Fibroblast of lung (primary cell): Measurements from ENCODE around the gene LRRC15. TPM values are rescaled to one million over a fixed set of nuclear protein-coding genes. Genes with fewer than 3 reads are reported as not detected.

Source experiments
- DNase-seq, 2 donors: peaks; one replicate each; pipeline versions ENCODE4 v3.0.0 to v3.0.0-alpha.2; 2010; ENCODE audit warnings: low read depth in 2 of 2
- H2AFZ ChIP-seq: 2 replicates; pipeline ENCODE4 v1.5.1; 2012; ENCODE audit warnings: low read length, control low read depth, inconsistent platforms
- H3K27ac ChIP-seq: 2 replicates; pipeline ENCODE4 v1.5.1; 2011; ENCODE audit warnings: low read length, control low read depth; ENCODE audit not compliant: insufficient read depth
- H3K27me3 ChIP-seq: 2 replicates; pipeline ENCODE4 v1.5.1; 2011; ENCODE audit warnings: mild to moderate bottlenecking, low read length; ENCODE audit not compliant: control insufficient read depth, insufficient read depth
- H3K36me3 ChIP-seq: 2 replicates; pipeline ENCODE4 v1.5.1; 2011; ENCODE audit warnings: low read length; ENCODE audit not compliant: control insufficient read depth, insufficient read depth
- H3K4me1 ChIP-seq: 2 replicates; pipeline ENCODE4 v1.5.1; 2011; ENCODE audit warnings: low read length; ENCODE audit not compliant: control insufficient read depth, insufficient read depth; ENCODE audit errors: extremely low read depth
- H3K4me2 ChIP-seq: 2 replicates; pipeline ENCODE4 v1.5.1; 2011; ENCODE audit warnings: low read length, control low read depth; ENCODE audit not compliant: insufficient read depth; ENCODE audit errors: extremely low read depth
- H3K4me3 ChIP-seq, 4 experiments: fragments of 200-600 bp in 1 of 4; sonication (generic) in 1 of 4; replicated peaks in 1 of 4; 2 replicates each; pipeline ENCODE4 v1.5.1; 2011 to 2016; ENCODE audit warnings: low read length in 4 of 4, low read depth in 3 of 4, mild to moderate bottlenecking in 3 of 4, control low read depth in 2 of 4, inconsistent platforms in 1 of 4, mixed read lengths in 1 of 4; ENCODE audit not compliant: insufficient read depth in 1 of 4; ENCODE audit errors: control extremely low read depth in 1 of 4
- H3K79me2 ChIP-seq: 2 replicates; pipeline ENCODE4 v1.5.1; 2012; ENCODE audit warnings: mild to moderate bottlenecking, low read length, inconsistent platforms; ENCODE audit not compliant: control insufficient read depth, insufficient read depth
- H3K9ac ChIP-seq: 2 replicates; pipeline ENCODE4 v1.5.1; 2011; ENCODE audit warnings: mild to moderate bottlenecking, low read length, control low read depth; ENCODE audit not compliant: insufficient read depth
- H3K9me3 ChIP-seq: 2 replicates; pipeline ENCODE4 v1.5.1; 2012; ENCODE audit warnings: low read depth, low read length; ENCODE audit not compliant: control insufficient read depth, insufficient read depth
- H4K20me1 ChIP-seq: 2 replicates; pipeline ENCODE4 v1.5.1; 2011; ENCODE audit warnings: low read length; ENCODE audit not compliant: control insufficient read depth, insufficient read depth; ENCODE audit errors: extremely low read depth
- EZH2 ChIP-seq: IDR thresholded peaks from 2 replicates; pipeline ENCODE4 v1.5.1; 2012; ENCODE audit warnings: low read length, control low read depth, mild to moderate bottlenecking; ENCODE audit errors: missing control alignments
- polyA plus RNA-seq, 2 donors: library from polyadenylated mRNA; depleted of rRNA in 1 of 2; stranded (reverse) in 1 of 2; unstranded in 1 of 2; fragments of >200 nt; gene quantifications; 2 replicates each; pipeline ENCODE4 v1.2.1, GENCODE V29; 2011 to 2012; ENCODE audit warnings: missing spikeins in 1 of 2
- total RNA-seq: library from RNA; depleted of rRNA; stranded (reverse); fragments of >200 nt; gene quantifications from 2 replicates; pipeline ENCODE4 v1.2.1, GENCODE V29; 2014
- TF ChIP-seq, protein P1 (sequence below), 2 donors: IDR thresholded peaks in 1 of 2; conservative IDR thresholded peaks in 1 of 2; 1 replicate in 1 of 2; 2 replicates in 1 of 2; pipeline ENCODE4 v1.5.1; 2011 to 2012; ENCODE audit warnings: low read length in 2 of 2, control low read depth in 1 of 2, inconsistent platforms in 1 of 2, low read depth in 1 of 2, mild to moderate bottlenecking in 1 of 2

The LRRC15 gene
- total and polyA plus RNA-seq, 2 donors (not counting 1 experiment from before 2014, with no cell fraction given) = 0.58 to 2.3 TPM

DNA sequence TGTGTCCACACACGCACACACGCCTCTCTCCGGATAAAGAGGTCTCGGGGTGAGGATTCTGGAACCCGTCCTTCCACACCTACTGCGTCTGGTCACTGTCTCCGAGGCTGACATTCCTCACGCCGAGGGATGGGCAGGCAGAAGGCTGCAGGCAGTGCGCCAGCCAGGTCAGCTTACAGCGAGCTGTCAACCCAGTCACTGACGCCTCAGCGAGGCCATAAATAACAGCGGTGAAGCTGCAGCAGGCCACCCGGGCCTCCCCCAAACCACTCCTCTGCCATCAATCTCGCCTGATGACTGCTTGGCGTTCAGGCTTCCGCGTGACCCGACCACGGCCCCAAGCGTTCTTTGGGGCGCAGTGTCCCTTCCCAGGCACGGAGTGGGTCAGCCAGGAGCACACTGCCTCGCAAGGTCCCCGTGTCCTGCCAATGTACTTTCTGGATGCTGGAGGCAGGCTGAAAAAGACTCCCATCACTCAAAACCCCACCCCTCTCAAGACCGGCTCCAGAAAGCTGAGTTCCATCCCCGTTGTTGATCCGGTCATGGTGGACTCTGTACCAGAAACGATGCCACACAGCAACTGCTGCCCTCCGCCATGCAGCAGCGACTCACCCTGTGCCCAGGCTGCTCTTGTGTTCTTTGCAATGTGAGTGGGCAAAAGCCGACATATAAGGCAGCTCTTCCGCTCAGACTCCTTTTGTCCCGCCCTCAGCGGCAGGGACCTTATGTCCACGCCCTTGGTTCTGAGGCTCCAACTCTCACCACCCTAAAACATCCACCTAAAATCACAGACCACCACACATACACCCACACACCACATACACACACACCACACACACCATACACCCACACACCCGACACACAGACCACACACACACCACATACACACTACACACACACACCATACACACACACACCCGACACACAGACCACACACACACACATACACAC, 45.5 kb downstream of the LRRC15 start:
- peak overlapping the region; percentile 54 for H3K9ac ChIP-seq
- H3K4me2 ChIP-seq = peak overlapping the region; percentile 79
- peaks cover 13% of the 10 kb centered on the region for H3K27me3 ChIP-seq
- DNase-seq = peak; percentile 54 to 70
- no peaks in the 10 kb centered on the region for H3K9me3 ChIP-seq
- H2AFZ ChIP-seq = peak overlapping the region; percentile 69
- H3K27ac ChIP-seq = peak overlapping the region; percentile 25
- H3K36me3 ChIP-seq = no peaks in the 10 kb centered on the region
- no peak for TF ChIP-seq EZH2
- TF ChIP-seq, protein P1, sequence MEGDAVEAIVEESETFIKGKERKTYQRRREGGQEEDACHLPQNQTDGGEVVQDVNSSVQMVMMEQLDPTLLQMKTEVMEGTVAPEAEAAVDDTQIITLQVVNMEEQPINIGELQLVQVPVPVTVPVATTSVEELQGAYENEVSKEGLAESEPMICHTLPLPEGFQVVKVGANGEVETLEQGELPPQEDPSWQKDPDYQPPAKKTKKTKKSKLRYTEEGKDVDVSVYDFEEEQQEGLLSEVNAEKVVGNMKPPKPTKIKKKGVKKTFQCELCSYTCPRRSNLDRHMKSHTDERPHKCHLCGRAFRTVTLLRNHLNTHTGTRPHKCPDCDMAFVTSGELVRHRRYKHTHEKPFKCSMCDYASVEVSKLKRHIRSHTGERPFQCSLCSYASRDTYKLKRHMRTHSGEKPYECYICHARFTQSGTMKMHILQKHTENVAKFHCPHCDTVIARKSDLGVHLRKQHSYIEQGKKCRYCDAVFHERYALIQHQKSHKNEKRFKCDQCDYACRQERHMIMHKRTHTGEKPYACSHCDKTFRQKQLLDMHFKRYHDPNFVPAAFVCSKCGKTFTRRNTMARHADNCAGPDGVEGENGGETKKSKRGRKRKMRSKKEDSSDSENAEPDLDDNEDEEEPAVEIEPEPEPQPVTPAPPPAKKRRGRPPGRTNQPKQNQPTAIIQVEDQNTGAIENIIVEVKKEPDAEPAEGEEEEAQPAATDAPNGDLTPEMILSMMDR (conservative IDR thresholded peaks at IDR 0.05 in 1 of 2, IDR thresholded peaks at IDR 0.05 in 1 of 2; ENCODE audit: low read depth in 1 of 2, low read length in 2 of 2) = no peak
- H3K4me3 ChIP-seq = peak overlapping the region; percentile 9 to 33 (median 23)
- no peaks in the 10 kb centered on the region for H3K79me2 ChIP-seq
- peaks cover 7% of the 10 kb centered on the region for H3K4me1 ChIP-seq
- H4K20me1 ChIP-seq = no peaks in the 10 kb centered on the region

DNA sequence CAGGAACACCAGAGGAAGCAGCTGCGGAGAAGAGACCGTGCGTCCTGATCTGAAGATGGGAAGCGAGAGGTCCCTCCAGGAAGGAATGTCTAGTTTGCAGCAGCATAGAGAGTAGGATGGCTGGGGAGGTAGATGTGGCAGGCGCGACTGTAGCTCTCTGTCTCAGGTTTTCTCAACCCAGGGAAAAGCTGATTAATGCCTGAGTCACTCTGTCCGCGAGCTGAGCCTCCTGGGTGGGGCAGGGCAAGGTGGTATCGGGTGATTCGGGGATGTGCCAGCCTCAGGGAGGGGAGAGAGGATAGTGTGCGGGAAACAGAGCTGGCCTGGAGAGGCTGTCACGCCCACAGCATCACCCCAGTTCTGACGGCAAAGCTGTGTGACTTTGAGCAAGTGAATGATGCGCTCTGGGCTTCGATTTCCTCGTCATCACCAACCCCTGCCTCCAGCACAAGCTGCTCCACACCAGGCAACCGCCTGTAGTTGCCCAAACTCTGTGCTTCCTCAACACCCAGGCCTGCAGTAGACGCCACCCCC, 46.8 kb downstream of the LRRC15 start:
- Histone ChIP-seq H3K36me3 (no peaks in the 10 kb centered on the region), H3K9ac (no peak overlapping the region), H3K79me2 (no peaks in the 10 kb centered on the region), H3K4me3 (no peak overlapping the region), H4K20me1 (no peaks in the 10 kb centered on the region), H2AFZ (no peak overlapping the region), H3K4me2 (no peak overlapping the region), H3K9me3 (no peaks in the 10 kb centered on the region), H3K4me1 (peaks cover 7% of the 10 kb centered on the region), H3K27me3 (peaks cover 19% of the 10 kb centered on the region), H3K27ac (no peak overlapping the region)
- no peak for TF ChIP-seq EZH2
- TF ChIP-seq, protein P1 (conservative IDR thresholded peaks at IDR 0.05 in 1 of 2, IDR thresholded peaks at IDR 0.05 in 1 of 2; ENCODE audit: low read depth in 1 of 2, low read length in 2 of 2) = no peak
- DNase-seq = peak; percentile 49 to 85
